HUDEP-2 (cell line): ENCODE results near the gene CCDC80.
"Not testable (repeated sequence)": the region's sequence is repeated elsewhere in the genome, so short reads cannot be mapped to it uniquely, and the experiment has no call there.

Experiments used
- DNase-seq, 76 experiments: peaks; one replicate each; lab custom pipeline; 2025; ENCODE audit not compliant: unreplicated experiment in 76 of 76; lab: John Stamatoyannopoulos, UW

CCDC80 gene

GRCh38 chr3:112597945-112598344 lies 43.0 kb downstream of the CCDC80 start:
- DNase-seq = no peak

GRCh38 chr3:112594856-112595255 lies 46.1 kb downstream of the CCDC80 start:
- no peak for DNase-seq

GRCh38 chr3:112593258-112593657 lies 47.7 kb downstream of the CCDC80 start:
- DNase-seq = no peak

DNA sequence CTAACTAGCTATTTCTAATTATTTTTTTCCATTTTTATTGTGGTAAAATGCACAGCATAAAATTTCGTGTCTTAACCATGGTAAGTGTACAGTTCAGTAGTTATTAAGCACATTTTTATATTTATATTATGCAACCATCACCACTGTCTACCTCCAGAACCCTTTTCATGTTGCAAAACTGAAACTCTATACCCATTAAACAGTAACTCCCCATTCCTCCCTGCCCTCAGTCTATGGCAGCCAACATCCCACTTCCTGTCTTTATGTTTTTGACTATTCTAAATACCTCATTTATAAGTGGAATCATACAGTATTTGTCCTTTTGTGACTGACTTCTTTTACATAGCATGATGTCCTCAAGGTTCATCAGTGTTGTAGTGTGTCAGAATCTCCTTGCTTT lies 53.6 kb downstream of the CCDC80 start:
- DNase-seq = no peak

DNA sequence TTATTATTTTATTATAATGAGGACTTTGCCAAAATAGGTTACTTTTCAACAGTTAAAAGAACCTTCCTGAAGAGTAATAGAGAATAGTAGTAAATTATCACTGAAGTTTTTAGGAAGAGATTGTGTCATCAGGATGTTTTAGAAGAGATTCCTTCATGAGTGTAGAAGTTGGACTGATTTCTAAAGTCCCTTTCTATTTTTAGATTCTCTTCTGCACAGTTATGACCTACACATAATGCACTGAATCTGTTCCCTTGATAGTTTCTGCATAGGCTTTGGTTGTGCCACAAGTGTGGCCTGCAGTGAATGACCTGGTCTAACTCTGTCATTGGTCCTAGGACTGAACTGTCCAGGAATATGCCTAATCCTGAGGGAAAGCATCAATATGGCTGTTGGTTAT lies 55.2 kb downstream of the CCDC80 start:
- DNase-seq = no peak

DNA sequence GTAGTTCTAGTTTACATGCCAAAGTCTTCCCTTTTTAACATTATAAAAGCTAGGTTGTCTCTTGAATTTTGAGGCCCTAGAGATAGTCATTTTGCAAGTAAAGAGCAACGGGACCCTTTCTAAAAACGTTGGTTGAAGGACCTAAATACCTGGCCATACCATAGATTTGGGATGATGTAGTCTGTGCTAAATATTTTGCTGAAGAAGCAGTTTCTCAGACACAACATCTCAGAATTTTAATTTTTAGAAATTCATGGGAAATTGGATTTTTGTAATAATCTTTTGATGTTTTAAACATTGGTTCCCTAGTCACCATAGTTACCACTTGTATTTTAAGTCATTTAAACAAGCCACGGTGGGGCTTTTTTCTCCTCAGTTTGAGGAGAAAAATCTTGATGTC lies 57.8 kb downstream of the CCDC80 start:
- DNase-seq = no peak

- DNase-seq = peak in 17 of 76 experiments; percentile 1 to 44 (median 13)
Measured at GRCh38 chr3:112582244-112582874, 58.6 kb downstream of the CCDC80 start.

DNA sequence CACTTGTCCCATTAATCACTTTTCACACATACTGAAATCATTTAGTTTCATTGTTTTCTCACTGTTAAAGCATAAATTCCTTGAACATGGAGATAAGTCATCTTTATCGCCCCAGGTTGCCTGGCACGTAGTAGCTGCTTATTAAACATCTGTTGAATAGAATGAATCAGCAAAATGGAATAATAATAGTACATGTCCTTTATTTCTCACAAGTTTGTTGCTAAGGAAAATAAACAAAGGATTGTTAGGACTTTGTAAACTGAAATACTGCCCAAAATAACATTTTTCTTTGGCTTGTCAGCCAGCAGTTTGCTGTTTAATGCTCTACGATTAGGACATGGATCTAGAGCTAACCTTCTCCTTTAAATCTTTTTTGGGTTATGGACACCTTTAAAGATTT lies 61.2 kb downstream of the CCDC80 start:
- DNase-seq = no peak

- DNase-seq = no peak
Measured at GRCh38 chr3:112579232-112579631, 61.7 kb downstream of the CCDC80 start.

DNA sequence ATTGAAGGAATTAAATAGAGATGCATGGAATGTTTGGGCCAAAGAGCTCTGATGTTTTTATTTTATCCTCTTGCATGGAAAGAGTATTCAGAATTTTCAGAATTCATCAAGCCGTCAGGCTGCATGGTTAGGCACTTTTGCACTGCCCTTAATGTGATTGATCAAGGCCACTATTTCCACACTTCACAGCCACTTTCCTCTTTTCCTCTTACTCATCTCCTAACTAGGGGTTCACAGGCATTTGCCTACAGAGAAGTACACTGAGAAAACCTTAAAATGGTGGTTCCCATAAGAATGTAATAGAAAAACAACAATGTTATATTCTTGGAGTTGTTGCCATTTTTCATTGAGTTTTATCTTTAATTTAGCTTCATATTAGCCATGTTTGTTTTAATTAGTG lies 68.2 kb downstream of the CCDC80 start:
- DNase-seq = no peak

DNA sequence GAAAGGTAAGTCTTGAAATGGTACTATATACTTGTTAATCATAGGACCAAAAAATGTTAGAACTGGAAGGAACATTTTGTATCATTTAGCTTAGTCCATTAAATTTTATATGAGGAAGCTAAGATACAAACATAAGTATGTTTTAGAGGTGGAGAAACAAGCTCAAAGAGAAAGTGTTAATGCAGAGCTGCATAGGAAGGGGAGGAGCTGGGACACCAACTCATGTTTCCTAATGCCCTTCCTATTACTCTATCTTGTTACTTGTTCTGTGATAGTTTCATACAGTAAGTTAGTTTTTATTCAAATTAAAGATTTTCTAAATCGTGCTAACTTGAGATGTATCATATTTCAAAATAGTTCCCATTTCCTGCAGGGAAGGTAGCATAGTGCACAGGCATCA lies 71.7 kb downstream of the CCDC80 start:
- DNase-seq = no peak

DNA sequence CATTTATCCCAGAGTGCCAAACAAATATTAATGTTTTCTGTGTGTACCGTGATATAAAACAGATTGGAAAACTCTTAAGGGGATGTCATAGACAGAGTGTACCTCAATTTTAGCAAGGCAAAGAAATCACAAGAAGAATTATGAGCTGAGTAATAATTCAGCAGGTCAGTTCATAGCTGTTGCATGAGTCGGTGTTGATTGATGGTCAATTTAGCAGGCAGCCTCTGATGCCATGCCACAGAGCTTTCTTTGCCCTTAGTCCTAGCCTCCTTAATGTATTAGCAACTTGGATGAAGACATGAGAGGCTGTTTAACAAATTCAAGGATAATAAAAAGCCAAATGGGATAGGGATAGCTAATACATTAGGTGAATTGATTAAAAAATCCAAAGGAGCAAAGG lies 72.3 kb downstream of the CCDC80 start:
- DNase-seq = no peak

DNA sequence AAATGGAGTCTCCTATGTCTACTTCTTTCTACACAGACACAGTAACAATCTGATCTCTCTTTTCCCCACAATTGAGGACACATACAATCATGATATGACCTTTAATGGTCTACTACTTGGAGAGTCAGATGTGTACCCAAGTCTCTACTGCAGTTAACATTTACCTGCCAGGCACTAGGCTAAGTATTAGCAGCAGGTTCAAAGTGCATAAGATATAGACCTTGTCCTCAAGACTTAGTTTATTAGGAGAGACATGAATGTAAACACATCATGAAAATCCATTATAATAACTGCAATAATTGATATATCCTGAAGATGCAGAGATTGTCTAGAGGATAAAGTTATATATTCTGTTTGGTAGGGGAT lies 76.0 kb downstream of the CCDC80 start:
- DNase-seq = no peak

DNA sequence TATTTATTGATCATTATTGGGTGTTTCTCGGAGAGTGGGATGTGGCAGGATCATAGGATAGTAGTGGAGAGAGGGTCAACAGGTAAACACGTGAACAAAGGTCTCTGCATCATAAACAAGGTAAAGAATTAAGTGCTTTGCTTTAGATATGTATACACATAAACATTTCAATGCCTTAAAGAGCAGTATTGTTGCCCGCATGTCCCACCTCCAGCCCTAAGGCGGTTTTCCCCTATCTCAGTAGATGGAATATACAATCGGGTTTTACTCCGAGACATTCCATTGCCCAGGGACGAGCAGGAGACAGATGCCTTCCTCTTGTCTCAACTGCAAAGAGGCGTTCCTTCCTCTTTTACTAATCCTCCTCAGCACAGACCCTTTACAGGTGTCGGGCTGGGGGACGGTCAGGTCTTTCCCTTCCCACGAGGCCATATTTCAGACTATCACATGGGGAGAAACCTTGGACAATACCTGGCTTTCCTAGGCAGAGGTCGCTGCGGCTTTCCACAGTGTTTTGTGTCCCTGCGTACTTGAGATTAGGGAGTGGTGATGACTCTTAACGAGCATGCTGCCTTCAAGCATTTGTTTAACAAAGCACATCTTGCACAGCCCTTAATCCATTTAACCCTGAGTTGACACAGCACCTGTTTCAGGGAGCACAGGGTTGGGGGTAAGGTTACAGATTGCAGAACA lies 76.5 kb downstream of the CCDC80 start:
- DNase-seq = not testable (repeated sequence)

- peak; percentile 55 to 97 (median 95) for DNase-seq
Measured at GRCh38 chr3:112561734-112562529, 79.0 kb downstream of the CCDC80 start, which contains the start of the genes ATG3 and SLC35A5. Gene ATG3 (minus strand): TSS chr3:112561962. CDS start chr3:112561528, 434 bp downstream. Gene SLC35A5 (plus strand): TSS chr3:112562045. CDS start chr3:112563404, 1,359 bp downstream.

DNA sequence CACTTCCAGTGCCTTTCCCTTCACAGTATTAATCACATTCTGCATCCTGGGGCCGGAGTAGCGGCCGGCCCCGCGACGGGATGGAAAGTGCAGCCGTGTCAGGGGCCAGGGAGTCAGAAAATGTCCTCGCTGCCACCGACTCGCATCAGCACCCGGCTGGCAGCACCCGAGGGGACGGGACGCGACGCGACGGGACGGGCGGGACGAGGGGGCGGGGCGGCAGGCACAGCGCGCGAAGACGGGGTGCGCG lies 79.5 kb downstream of the CCDC80 start:
- peak in 63 of 76 experiments; percentile 29 to 88 (median 68) for DNase-seq

DNA sequence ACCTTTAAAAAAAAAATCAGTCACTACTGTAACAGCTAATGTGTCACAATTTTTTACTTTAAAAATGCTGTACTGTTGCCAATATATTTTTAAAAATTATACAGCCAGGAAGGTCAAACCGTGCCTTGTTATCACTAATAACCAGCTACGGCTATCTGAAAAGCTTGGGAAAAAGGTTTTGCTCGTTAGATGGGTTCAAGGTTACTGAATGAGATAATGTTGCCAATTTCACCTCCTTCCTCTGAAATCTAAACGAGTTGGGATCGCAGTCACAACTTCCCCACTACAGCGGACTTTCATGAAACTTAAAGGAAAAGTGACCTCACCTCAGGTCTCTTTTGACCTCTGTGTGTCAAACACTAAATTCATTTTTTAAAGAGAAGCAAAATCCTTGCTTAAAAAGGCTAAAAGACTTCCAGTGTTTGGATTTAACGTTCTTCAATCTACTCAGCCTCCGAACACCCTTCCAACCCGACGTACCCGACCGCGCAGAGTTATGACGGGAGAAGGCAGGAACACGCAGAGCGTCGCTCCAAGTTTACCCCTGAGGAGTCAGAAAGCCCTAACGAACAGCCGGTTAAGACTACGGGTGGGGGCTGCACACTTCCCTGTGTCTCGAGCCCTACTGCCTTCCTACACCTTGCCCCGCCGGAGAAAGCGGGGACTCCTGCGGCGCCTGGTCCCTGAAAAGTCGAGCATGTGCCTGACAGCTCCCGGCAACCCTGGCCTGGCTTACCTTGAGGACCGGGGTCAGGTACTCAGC lies 80.0 kb downstream of the CCDC80 start:
- peak in 60 of 76 experiments; percentile 6 to 72 (median 44) for DNase-seq

DNA sequence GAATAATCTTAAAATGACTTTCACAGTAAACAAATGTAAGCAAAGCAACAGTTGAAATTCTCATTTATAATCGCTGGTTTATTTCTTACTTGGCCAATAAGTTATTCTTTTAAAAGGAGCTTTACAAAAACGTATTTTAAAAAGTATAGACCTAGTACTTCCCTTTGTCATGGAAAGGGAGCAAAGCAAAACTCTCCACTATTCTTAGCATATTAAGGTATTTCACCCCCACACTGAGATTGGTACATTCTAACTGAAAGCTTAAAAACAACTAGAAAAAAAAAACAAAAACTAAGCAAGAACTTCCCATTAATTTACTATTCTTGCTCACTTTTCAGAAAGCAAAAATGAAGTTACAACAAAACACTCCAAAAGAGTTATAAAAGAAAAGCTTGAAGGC lies 80.6 kb downstream of the CCDC80 start:
- DNase-seq = no peak

DNA sequence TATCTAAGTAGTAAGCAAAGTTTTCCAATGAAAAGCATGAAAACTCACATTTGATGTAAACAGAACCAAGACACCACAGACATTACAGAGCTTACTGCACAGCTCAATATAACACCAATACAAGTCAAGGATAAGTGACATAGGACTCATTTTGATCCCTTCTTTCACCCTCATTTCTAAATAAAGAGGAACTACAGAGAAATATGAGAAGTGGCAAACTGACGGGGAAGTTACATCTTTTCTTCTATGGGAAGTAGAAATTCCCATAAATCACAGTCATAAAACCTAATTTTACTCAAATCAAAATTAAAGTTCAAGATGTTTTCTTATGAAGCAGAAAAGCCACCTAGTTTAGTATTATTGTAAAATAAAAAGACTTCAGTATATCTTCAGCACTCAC lies 83.0 kb downstream of the CCDC80 start:
- no peak for DNase-seq

- DNase-seq = no peak
Measured at GRCh38 chr3:112555535-112556170, 85.3 kb downstream of the CCDC80 start.

- no peak for DNase-seq
Measured at GRCh38 chr3:112550859-112551258, 90.1 kb downstream of the CCDC80 start.
